GM23248 (cell line): ENCODE results near the gene ARTN.

Experiments used
- EZH2 ChIP-seq: fragments of 200-600 bp; sonication (generic); IDR thresholded peaks from 2 replicates; pipeline ENCODE4 v1.6.1; 2018; ENCODE audit warnings: antibody characterized with exemption, mild to moderate bottlenecking; ENCODE audit not compliant: insufficient read depth, poor library complexity, severe bottlenecking
- EZH2phosphoT487 ChIP-seq: fragments of 200-600 bp; sonication (generic); IDR thresholded peaks from 2 replicates; pipeline ENCODE4 v1.6.1; 2018; ENCODE audit warnings: antibody characterized with exemption, moderate library complexity, mild to moderate bottlenecking, low read depth; ENCODE audit not compliant: insufficient read depth

GRCh38 chr1:43908858-43909257 is 24.7 kb upstream of the ARTN start:
- no peak for TF ChIP-seq EZH2
- no peak for TF ChIP-seq EZH2phosphoT487
